GM18951 (cell line): ENCODE measurements around the gene GSG1L.

Source experiments
- POLR2A ChIP-seq: IDR thresholded peaks from 4 replicates; pipeline ENCODE4 v1.6.1; 2011; ENCODE audit warnings: mild to moderate bottlenecking; ENCODE audit not compliant: insufficient read length, insufficient read depth; ENCODE audit errors: extremely low read depth
- in situ Hi-C: fragments of 300-500 bp; cut with MboI; formaldehyde crosslinking; loops from one replicate; pipeline ENCODE4 v1.12.0; 2022; ENCODE audit warnings: low sequenced_read_pairs, mixed read lengths, inconsistent platforms; ENCODE audit not compliant: unreplicated experiment

GSG1L gene

DNA sequence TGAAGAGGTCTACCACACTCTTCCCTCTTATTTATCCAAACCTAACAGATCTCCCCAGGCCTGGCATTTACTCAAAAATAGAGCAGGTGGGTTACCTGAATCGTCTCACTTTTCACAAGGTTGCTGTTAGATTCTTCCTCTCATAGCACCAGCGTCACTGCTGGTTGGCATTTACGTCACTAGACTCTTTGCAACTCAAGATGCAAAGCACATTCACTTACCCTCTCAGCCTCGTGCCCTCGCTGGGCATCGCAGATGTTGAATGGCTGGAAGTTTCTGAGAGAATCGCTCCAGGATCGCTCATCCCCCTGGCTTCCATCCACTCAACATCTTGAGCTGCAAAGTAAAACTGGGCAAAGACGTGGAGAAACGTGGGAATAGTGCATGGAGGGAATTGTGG is 21.9 kb downstream of the GSG1L start:
- in situ Hi-C loops: no loop called here
- TF ChIP-seq POLR2A: no peak

- no peak for TF ChIP-seq POLR2A
- in situ Hi-C loops: no loop called here
Measured at GRCh38 chr16:28040039-28040438, 23.5 kb downstream of the GSG1L start.

DNA sequence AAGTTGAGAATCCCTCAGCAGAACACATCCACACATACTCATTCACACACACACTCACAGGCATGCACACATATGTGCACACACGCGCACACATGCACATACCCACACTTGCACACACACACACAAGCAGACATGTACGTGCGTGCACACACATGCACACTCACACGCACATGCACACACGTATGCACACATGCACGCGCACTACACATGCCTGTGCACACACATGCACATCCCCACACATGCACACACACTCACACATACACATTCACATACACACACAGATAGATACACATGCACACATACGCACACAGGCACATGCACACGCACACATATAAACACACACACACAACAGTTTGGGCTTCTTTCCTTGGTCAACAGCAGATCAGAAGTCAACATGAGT is 24.0 kb downstream of the GSG1L start:
- TF ChIP-seq POLR2A: no peak
- in situ Hi-C loops: no loop called here

DNA sequence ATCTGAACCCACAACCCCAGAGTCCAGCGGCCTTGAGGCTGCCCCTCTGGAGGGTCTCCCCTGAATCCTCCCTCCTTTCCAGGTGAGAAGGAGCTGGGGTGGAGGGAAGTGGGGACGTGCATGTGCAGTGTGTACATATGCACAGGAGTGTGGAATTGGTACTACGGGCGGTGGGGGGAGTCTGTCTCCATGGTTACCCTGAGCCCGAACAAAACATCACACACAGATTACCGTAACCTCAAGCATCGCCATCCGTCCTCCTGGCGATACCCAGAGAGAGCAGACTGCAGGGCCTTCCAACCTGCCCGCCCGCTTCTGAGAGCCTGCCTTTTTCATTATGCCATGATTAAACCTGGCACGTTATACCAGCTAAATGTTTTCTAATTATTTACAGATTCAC is 25.1 kb downstream of the GSG1L start:
- in situ Hi-C loops: no loop called here
- TF ChIP-seq POLR2A: no peak

DNA sequence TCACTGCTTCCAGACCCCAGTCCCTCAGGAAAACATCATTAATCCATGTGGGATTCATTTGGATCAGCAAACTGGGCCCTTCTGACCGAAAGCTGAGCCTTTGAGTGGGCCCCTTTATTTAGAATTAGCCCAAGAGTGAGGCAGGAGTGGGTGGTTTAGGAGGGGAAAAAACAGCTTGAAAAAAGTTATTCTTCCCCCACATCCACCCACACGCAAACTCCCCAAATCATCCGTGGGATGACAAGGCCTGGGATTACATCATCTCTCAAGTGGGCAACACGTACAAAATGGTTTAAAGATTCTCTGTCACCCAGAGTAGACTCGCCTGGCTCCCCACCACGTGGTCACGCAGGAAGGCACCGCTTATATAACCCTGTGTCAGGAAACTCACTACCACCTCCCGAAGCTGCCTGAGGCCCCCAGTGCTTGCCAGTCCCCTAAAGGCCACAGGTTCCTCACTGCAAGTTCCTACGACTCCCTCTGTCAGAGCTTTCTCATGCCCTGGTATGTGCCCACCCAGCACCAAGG is 27.6 kb downstream of the GSG1L start:
- in situ Hi-C loops: no loop called here
- TF ChIP-seq POLR2A: no peak

GRCh38 chr16:28033870-28034269 is 29.6 kb downstream of the GSG1L start:
- in situ Hi-C loops: no loop called here
- no peak for TF ChIP-seq POLR2A

GRCh38 chr16:28029387-28030002 is 34.0 kb downstream of the GSG1L start:
- TF ChIP-seq POLR2A: no peak
- in situ Hi-C loops: no loop called here

DNA sequence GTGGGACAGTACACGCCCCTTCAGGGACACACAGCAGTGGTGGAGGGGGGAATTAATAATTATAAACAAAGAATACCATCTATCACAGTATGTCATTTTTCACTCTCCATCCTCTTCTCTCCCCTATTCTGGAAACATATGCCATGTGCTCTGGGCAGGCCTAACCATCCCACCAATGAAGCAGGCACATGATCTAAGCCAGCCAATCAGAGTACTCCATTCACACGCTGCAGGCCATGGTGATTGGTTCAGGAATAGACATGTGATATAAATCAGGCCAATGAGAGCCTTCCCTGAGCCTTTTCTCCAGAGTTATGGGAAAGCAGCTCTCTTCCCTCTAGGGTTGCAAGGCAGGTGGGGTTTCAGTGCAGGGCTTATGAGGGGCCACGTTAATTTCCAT is 36.5 kb downstream of the GSG1L start:
- no peak for TF ChIP-seq POLR2A

GRCh38 chr16:28025631-28026030 is 37.9 kb downstream of the GSG1L start:
- no peak for TF ChIP-seq POLR2A
- in situ Hi-C loops: no loop called here

More for the DNA sequence above, 36.5 kb downstream of the GSG1L start:
- in situ Hi-C loops: no loop called here

DNA sequence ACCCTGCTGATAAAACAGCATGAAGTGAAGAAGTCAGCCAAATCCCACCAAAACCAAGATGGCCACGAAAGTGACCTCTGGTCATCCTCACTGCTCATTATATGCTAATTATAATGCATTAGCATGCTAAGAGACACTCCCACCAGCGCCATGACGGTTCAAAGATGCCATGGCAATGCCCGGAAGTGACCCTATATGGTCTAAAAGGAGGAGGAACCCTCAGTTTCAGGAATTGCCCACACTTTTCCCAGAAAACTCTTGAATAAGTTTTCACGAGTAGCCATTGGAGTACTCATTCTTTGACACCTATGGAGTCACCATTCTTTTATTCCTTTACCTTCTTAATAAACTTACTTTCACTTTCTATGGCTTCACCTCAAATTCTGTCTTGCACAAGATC is 44.3 kb downstream of the GSG1L start:
- in situ Hi-C loops: no loop called here
- no peak for TF ChIP-seq POLR2A

DNA sequence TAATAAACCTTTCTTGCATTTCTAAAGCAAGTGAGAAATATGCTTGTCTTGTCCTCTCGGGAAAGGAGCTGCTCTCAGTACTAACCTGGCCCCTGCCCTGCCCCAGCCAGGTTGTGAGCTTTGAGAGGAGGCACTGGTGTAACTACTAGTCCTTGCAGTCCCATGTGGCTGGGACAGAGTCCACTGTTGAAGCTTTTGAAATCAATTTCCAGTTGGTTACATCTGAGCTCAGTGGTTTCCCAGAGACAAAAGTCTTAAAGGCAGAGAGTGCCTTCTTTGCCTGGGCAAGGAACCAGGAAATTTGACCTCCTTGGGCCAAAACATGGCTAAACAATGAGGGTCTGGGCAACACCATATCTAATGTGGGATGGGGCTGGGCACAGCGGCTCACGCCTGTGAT is 48.7 kb downstream of the GSG1L start:
- in situ Hi-C loops: no loop called here

GRCh38 chr16:28013878-28014277 is 49.6 kb downstream of the GSG1L start:
- TF ChIP-seq POLR2A: no peak
- in situ Hi-C loops: no loop called here

More for the DNA sequence above, 48.7 kb downstream of the GSG1L start:
- no peak for TF ChIP-seq POLR2A

GRCh38 chr16:28013392-28013791 is 50.1 kb downstream of the GSG1L start:
- no peak for TF ChIP-seq POLR2A
- in situ Hi-C loops: no loop called here

- TF ChIP-seq POLR2A: no peak
- in situ Hi-C loops: no loop called here
Measured at GRCh38 chr16:28011971-28012445, 51.5 kb downstream of the GSG1L start.
